Stimulated activated CD4-positive, alpha-beta T cell treated with anti-CD3 and anti-CD28 coated beads, TNF-alpha, amount 100 ng/mL, for 1 hour (primary cell): ENCODE measurements around the gene ERCC3.
"Not testable (repeated sequence)": the region's sequence is repeated elsewhere in the genome, so short reads cannot be mapped to it uniquely, and the experiment has no call there.

Experiments
- DNase-seq, 3 donors: peaks; one replicate each; pipeline ENCODE4 v3.0.0-alpha.2; 2020; ENCODE audit warnings: low read depth in 3 of 3, low spot score in 1 of 3

ERCC3 gene

GRCh38 chr2:127226520-127227263 is 67.3 kb downstream of the ERCC3 start:
- no peak for DNase-seq

DNA sequence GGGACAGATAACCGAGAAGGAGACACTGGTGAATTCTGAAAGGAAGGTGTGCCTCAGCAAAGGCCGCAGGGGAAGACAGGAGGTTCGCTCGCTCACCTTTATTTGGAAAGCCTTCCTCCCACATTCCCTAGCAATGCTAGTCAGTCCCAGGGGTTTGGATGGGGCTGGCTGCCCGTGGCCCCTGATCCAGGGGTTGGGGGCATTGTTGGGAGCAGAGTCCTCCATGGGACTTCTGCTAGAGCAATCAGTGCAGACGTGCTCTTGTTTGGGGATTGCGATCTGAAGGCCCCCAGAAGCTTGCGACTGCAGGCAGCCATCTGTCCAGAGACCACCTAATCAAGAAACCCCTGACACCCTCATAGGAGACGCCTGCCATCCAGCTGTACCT is 67.8 kb downstream of the ERCC3 start:
- no peak for DNase-seq

DNA sequence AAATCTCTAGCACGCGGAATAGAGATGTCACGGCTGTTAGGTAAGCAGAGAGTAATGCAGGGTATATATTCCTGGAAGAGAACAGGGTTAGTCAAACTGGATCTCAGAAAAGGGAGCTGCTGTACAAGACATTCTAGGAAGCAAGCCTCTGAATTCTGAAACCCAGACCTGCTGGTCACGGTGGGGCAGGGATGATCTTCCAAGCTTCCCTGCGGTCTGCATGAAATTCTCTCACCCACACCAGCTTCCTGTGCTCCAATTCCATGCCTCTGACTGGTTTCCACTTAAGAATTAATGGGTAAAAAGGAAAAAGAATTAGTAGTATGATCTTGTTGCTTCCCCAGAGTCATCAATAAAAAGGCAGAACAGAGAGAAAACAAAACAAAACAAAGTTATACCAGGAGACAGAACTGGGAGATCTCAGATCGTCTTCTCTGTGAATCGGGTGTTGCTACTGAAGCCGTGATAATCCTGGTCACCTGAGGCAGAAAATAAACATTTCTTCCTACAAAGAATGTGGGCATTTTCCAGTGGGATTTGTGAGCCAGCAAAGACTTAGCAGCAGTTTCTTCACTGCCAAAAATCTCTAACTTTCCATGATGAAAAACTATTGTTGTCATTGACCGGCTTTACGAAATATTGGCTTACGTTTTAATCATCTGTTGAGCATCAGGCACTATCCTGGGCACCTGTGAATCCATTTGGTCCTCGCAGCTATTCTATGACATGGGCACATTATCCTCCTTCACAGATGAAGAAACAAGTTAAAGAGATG is 68.6 kb downstream of the ERCC3 start:
- no peak for DNase-seq

DNA sequence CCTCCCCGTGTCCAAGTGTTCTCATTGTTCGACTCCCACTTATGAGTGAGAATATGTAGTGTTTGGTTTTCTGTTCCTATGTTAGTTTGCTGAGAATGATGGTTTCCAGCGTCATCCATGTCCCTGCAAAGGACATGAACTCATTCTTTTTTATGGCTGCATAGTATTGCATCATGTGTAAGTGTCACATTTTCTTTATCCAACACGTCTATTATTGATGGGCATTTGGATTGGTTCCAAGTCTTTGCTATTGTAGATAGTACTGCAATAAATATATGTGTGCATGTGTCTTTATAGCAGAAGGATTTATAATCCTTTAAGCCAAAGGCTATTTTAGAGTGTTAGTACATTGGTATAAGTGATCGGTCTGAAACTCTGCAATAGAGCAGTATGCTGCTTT is 69.8 kb downstream of the ERCC3 start:
- DNase-seq, result not testable (repeated sequence)

GRCh38 chr2:127220768-127221527 is 73.0 kb downstream of the ERCC3 start:
- DNase-seq, result no peak

DNA sequence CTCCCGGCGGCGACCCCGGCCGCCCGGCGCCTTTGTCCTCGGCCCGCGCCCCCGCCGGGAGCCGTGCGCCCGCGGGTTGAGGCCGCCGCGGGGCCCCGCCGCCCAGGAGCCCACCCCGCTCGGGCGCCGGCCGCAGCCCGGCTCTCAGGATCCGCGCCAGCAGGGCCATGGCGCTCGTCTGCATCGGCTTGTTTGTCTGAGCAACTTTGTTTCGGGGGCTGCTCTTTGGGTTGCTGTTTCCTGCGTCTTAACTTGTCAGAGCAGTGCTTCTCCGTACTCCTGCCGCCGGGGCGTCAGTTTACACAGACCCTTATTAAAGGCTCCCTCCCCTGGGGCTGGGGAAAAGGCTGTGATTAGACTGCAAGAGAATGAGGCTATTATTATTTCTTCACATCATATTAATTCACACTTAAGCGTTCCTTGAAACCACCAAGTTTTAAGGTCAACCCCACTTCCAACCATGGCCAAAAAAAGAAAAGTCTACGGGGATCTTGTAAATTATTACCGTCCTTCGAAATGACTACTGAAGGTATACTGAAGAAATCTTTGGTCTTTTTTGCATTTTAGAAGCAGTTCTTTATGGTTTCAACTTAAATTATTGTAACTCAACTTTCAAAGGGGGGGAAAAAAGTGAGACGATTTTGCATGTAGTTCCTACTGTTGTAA is 73.7 kb downstream of the ERCC3 start, which contains the start of gene CYP27C1:
CYP27C1 (minus strand) TSS at position 198 of the 666 bp plus-strand sequence; CDS start at position 169, 29 bp downstream.
- no peak for DNase-seq

DNA sequence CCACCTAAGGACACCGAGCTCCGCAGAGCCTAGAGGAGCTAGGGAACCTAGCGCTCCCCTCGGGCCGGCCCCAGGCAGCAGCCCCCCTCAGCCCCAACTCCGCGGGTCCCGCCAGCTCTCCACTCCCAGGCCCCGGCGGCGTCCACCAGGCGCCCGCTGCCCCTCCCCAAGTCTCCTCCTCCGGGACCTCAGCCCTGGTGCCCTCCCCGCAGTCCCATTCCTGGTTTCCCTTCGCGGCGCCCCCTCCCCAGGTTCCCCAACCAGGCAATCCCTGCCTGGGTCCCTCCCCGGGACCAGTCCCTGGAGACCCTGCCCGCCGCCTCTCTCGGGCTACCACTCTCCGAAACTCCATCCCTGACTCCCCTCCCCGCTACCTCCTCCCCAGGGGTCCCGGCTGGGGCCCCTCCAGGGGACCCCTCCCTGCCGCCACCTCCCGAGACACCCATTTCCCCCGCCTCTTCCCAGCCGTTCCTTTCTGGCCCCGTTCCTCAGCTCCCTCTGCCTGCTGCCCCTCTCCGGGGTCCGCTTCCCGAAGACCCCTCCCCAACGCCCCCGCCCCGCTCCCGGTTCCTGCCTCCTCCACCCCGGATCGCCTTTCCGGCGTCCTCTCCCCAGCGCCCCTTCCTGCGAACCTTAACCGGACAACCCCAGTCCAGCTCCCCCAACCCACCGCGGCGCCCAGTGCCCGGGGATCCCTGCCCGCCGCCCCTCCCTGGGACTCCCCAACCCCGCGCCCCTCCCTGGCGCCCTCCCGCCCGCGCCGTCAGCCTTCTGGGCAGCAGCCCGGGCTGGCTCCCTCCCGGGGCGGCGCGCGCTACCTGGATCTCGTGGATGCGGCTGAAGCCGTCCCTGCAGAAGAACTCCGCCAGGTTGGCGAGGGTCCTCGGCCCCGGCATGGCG is 74.5 kb downstream of the ERCC3 start:
- no peak for DNase-seq

- no peak for DNase-seq
Observed at GRCh38 chr2:127218812-127219170, 75.2 kb downstream of the ERCC3 start.

DNA sequence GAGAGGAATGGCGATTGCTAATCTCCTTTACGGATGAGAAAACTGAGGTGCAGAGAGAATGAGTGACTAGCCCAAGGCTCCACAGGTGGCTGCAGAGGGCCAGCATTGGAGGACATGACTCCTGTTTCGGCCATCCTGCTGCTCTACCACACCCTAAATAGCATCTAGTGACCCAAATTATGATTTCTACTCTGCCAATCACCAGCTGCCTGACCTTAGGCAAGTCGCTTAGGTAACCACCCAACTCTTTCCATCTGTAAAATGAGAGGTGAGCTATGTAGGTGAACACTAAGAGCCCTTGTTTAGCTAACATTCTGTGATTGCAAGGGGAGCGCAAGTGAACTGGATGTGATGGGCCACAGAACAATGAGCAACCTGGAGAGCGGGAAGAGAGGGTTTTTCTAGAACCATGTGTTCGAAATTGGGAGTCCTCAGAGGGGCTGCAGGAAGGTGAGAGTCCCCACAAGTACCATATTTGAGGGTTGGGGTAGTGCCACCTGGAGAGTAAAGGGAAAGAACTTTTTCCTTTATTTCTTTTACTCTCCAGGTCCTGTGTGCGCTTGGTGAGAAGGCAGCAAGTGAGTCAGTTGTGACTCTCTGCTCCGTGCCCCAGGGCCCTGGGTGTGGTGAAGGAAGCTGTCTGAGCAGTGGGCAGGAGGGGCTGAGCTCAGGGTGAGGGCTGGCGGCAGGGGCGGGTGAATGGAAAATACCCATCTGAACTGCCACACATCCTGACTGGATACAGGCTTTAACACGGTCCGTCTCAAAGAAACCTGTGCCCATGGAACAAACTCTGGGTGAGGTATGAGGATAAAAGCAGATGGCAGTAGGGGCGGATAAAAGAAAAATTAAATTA is 76.2 kb downstream of the ERCC3 start:
- no peak for DNase-seq

GRCh38 chr2:127216593-127216992 is 77.4 kb downstream of the ERCC3 start:
- no peak for DNase-seq

GRCh38 chr2:127216095-127216494 is 77.8 kb downstream of the ERCC3 start:
- no peak for DNase-seq

GRCh38 chr2:127214201-127214600 is 79.7 kb downstream of the ERCC3 start:
- DNase-seq, result not testable (repeated sequence)

- DNase-seq, result no peak
Observed at GRCh38 chr2:127208313-127208712, 85.6 kb downstream of the ERCC3 start.
